Measurements from ENCODE around the gene PADI4. TPM values are rescaled to one million over a fixed set of nuclear protein-coding genes. Genes with fewer than 3 reads are reported as not detected.

PADI4 gene
- 1 to 10 TPM in 1 of 4 donors, under 1 TPM in 3; 0.39 to 1.4 (median 0.66) TPM for polyA plus RNA-seq (ENCODE audit: insufficient read length in 4 of 4)

- no peak for DNase-seq (ENCODE audit: low read depth in 4 of 4, low spot score in 3 of 4)
These were observed at the start of gene PADI4 for GRCh38 chr1:17307946-17308345. Gene PADI4 (plus strand): TSS chr1:17308197. CDS start chr1:17308223, 26 bp downstream.

GRCh38 chr1:17258758-17259130 is 49.3 kb upstream of the PADI4 start:
- DNase-seq (ENCODE audit: low read depth in 4 of 4, low spot score in 3 of 4), result no peak

GRCh38 chr1:17259233-17259873 is 48.6 kb upstream of the PADI4 start:
- DNase-seq (ENCODE audit: low read depth in 4 of 4, low spot score in 3 of 4), result no peak

GRCh38 chr1:17260264-17260663 is 47.7 kb upstream of the PADI4 start:
- DNase-seq (ENCODE audit: low read depth in 4 of 4, low spot score in 3 of 4), result no peak

GRCh38 chr1:17260738-17261137 is 47.3 kb upstream of the PADI4 start:
- DNase-seq (ENCODE audit: low read depth in 4 of 4, low spot score in 3 of 4), result no peak

- no peak for DNase-seq (ENCODE audit: low read depth in 4 of 4, low spot score in 3 of 4)
These were observed 44.1 kb upstream of the PADI4 start for GRCh38 chr1:17263936-17264335.

- DNase-seq (ENCODE audit: low read depth in 4 of 4, low spot score in 3 of 4), result no peak
These were observed 43.5 kb upstream of the PADI4 start for GRCh38 chr1:17264470-17264869.

- no peak for DNase-seq (ENCODE audit: low read depth in 4 of 4, low spot score in 3 of 4)
These were observed 42.8 kb upstream of the PADI4 start for GRCh38 chr1:17265162-17265561.

GRCh38 chr1:17265950-17266349 is 42.0 kb upstream of the PADI4 start:
- DNase-seq (ENCODE audit: low read depth in 4 of 4, low spot score in 3 of 4), result no peak

- no peak for DNase-seq (ENCODE audit: low read depth in 4 of 4, low spot score in 3 of 4)
These were observed 36.9 kb upstream of the PADI4 start for GRCh38 chr1:17270891-17271765.

GRCh38 chr1:17272066-17272465 is 35.9 kb upstream of the PADI4 start:
- no peak for DNase-seq (ENCODE audit: low read depth in 4 of 4, low spot score in 3 of 4)

GRCh38 chr1:17272646-17273045 is 35.4 kb upstream of the PADI4 start:
- DNase-seq (ENCODE audit: low read depth in 4 of 4, low spot score in 3 of 4), result no peak

- DNase-seq (ENCODE audit: low read depth in 4 of 4, low spot score in 3 of 4), result no peak
These were observed 34.9 kb upstream of the PADI4 start for GRCh38 chr1:17273096-17273495.

GRCh38 chr1:17274186-17275170 is 33.5 kb upstream of the PADI4 start:
- DNase-seq (ENCODE audit: low read depth in 4 of 4, low spot score in 3 of 4), result no peak

GRCh38 chr1:17276568-17276967 is 31.4 kb upstream of the PADI4 start:
- DNase-seq (ENCODE audit: low read depth in 4 of 4, low spot score in 3 of 4), result no peak

GRCh38 chr1:17277511-17278159 is 30.4 kb upstream of the PADI4 start:
- no peak for DNase-seq (ENCODE audit: low read depth in 4 of 4, low spot score in 3 of 4)

- no peak for DNase-seq (ENCODE audit: low read depth in 4 of 4, low spot score in 3 of 4)
These were observed 28.8 kb upstream of the PADI4 start for GRCh38 chr1:17278996-17279830.

GRCh38 chr1:17280436-17280835 is 27.6 kb upstream of the PADI4 start:
- no peak for DNase-seq (ENCODE audit: low read depth in 4 of 4, low spot score in 3 of 4)

GRCh38 chr1:17280894-17281293 is 27.1 kb upstream of the PADI4 start:
- DNase-seq (ENCODE audit: low read depth in 4 of 4, low spot score in 3 of 4), result no peak
